ENCODE data around the gene POLR2F.

The POLR2F gene

DNA sequence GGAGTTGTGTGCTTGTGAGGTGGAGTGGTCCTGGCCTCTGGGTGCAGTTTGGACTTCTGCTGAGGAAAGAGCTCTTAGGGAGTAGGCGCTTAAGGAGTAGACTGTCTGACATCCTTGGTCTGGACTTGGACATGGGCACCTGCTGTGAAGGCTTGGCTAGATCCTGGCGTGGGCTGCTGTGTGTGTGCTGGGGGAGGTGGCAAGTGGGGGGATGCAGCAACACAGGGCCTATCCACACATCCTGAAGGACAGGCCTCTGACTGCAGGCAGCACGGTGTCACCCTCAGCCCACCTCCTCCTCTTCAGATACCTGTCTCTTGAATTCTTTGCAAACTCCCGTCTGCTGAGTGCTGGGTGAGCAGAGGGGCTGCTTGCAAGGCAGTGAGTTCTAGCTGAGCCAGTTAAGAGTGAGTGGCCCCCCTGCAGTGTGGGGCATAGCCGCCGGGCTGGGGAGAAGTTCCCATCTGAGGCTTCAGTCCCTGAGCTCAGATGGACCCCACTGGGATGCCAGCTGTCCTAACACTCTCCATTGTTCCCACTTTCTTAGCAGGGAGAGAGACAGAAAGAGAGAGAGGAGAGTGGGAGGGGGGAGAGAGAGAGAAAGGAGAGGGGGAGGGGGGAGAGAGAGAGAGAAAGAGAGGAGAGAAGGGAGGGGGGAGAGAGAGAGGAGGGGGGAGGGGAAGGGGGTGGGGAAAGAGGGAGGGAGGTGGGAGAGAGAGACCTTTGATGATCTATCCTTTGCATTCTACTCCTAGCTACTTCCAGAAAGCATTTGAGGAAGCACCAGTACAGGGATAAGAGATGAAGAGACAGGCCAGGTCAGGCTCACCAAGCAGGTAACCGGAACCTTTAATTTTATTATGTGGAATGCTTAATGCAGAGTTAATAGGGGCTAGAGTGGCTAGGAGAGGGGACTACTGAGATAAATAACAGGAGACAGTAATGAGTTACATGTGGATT lies 18.3 kb downstream of the POLR2F start (continued):
- TF ChIP-seq ZNF341 (tag by site-specific recombination; IDR thresholded peaks at IDR 0.05; ENCODE audit: low read depth): no peak
- no peak for TF ChIP-seq TCF7L2 (IDR thresholded peaks at IDR 0.05; ENCODE audit: borderline replicate concordance, low read depth, low read length)

- no peaks in the 10 kb centered on the region for H3K9me3 ChIP-seq (ENCODE audit: control insufficient read depth, insufficient read depth, low read depth, low read length)
- TF ChIP-seq GLIS1 (tag by site-specific recombination; IDR thresholded peaks at IDR 0.05) (no peak), ZBTB48 (tag by site-specific recombination; IDR thresholded peaks at IDR 0.05) (peak; percentile 92), ZIC2 (tag by site-specific recombination; IDR thresholded peaks at IDR 0.05) (peak; percentile 37), SCRT2 (tag by site-specific recombination; IDR thresholded peaks at IDR 0.05) (no peak)
- TF ChIP-seq, protein P1, sequence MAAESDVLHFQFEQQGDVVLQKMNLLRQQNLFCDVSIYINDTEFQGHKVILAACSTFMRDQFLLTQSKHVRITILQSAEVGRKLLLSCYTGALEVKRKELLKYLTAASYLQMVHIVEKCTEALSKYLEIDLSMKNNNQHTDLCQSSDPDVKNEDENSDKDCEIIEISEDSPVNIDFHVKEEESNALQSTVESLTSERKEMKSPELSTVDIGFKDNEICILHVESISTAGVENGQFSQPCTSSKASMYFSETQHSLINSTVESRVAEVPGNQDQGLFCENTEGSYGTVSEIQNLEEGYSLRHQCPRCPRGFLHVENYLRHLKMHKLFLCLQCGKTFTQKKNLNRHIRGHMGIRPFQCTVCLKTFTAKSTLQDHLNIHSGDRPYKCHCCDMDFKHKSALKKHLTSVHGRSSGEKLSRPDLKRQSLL (tag by site-specific recombination; IDR thresholded peaks at IDR 0.05): peak; percentile 31; the same call in 1 of the 2 replicates
- POLR2A ChIA-PET: no interaction called here
- H3K27ac ChIP-seq (ENCODE audit: extremely low read depth, low read depth, low read length): no peak overlapping the region
- CTCF ChIA-PET: interaction anchor here (0.6 to 2.3 kb wide), 3 partner anchors 45 to 330 kb away, joined by 3 to 14 read pairs (median 4); no protein-coding TSS in a partner anchor
- no peaks in the 10 kb centered on the region for H3K4me1 ChIP-seq (ENCODE audit: control insufficient read depth, insufficient read depth, low read length)
- H3K36me3 ChIP-seq (ENCODE audit: control insufficient read depth in 2 of 2, insufficient read depth in 1 of 2, low read length in 2 of 2): peaks cover 0 to 30% of the 10 kb centered on the region in 2 experiments; a peak in 1 of 3 replicates
- no peak overlapping the region for H3K4me3 ChIP-seq (ENCODE audit: low read depth, low read length)
Observed at GRCh38 chr22:37972527-37972926, 19.0 kb downstream of the POLR2F start.

DNA sequence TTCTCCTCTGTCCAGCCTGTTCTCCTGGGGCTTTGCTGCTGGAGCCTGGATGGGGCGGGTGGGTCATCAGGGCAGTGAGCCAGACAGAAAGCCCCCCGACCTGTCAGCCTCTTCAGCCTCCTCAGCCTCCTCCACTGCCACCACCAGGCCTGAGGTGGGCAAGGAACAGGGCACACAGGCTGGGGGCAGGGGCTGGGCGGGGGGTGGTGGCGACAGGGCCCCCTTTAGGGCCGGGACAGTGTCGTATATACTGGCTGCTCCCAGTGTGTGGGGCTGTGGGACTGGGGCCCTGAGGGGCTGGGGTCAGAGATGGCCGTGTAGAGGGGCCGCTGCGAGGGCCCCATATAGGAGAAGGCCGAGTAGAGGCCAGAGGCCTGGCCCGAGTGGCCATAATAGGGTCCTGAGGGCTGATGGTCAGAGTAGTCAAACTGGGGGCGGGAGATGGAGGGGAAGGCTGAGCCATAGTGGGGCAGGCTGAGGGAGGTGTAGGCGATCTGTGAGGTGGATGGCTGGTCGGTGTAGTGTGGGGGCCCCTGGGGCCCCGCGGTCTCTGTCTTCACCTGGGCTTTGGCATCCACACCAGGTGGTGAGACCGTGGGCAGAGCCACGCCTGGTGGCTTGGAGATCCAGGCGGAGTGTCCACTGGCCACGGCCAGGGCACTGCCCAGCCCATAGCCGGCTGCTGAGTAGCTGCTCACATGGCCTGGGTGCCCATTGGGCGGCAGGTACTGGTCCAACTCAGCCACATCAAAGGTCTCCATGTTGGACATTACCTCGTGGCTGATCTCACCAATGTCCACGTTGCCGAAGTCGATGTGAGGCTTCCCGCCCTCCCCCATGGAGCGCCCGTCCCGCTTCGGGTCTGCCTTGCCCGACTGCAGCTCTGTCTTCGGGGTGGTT lies 20.0 kb downstream of the POLR2F start:
- no peak overlapping the region for H3K27ac ChIP-seq (ENCODE audit: extremely low read depth, low read depth, low read length)
- peaks cover 0 to 20% of the 10 kb centered on the region in 2 experiments; a peak in 1 of 3 replicates for H3K36me3 ChIP-seq (ENCODE audit: control insufficient read depth in 2 of 2, insufficient read depth in 1 of 2, low read length in 2 of 2)
- no peaks in the 10 kb centered on the region for H3K9me3 ChIP-seq (ENCODE audit: control insufficient read depth, insufficient read depth, low read depth, low read length)
- POLR2A ChIA-PET: no interaction called here
- H3K4me3 ChIP-seq (ENCODE audit: low read depth, low read length): no peak overlapping the region
- H3K4me1 ChIP-seq (ENCODE audit: control insufficient read depth, insufficient read depth, low read length): no peaks in the 10 kb centered on the region
- CTCF ChIA-PET: interaction anchor here (0.5 to 2.2 kb wide), 3 partner anchors 8 to 137 kb away, joined by 5 to 9 read pairs (median 6); no protein-coding TSS in a partner anchor
- TF ChIP-seq SALL2 (tag by site-specific recombination; IDR thresholded peaks at IDR 0.05; ENCODE audit: borderline replicate concordance) (no peak), ZXDB (tag by site-specific recombination; IDR thresholded peaks at IDR 0.05) (no peak), EGR2 (tag by site-specific recombination; IDR thresholded peaks at IDR 0.05; ENCODE audit: low read depth) (peak; percentile 59; the same call in 1 of the 2 replicates)

DNA sequence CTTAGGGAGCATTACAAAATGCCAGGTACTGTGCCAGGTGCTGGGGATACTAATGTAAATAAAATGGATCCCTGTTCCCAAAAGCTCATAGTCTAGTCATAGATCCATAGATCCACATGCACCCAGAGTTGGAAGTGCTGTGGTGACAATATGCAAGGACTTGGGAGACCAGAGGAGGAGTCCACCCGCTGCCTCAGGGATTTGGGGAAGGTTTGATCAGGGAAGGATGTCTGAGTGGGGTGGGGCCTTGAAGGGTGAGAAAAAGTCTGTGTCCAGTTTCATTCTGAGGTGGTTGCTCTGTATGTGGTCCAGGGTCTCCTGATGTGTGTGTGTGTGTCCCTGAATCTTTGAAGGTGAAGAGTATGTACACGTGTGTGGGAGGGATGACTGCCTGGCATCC lies 21.7 kb downstream of the POLR2F start:
- Histone ChIP-seq H3K36me3 (ENCODE audit: control insufficient read depth in 2 of 2, insufficient read depth in 1 of 2, low read length in 2 of 2) (peaks cover 0 to 6% of the 10 kb centered on the region in 2 experiments; a peak in 1 of 3 replicates), H3K27ac (ENCODE audit: extremely low read depth, low read depth, low read length) (no peak overlapping the region), H3K4me3 (ENCODE audit: low read depth, low read length) (no peak overlapping the region), H3K4me1 (ENCODE audit: control insufficient read depth, insufficient read depth, low read length) (no peaks in the 10 kb centered on the region), H3K9me3 (ENCODE audit: control insufficient read depth, insufficient read depth, low read depth, low read length) (no peaks in the 10 kb centered on the region)
- TF ChIP-seq ZNF221 (tag by site-specific recombination; IDR thresholded peaks at IDR 0.05; ENCODE audit: borderline replicate concordance) (no peak), KLF1 (tag by site-specific recombination; IDR thresholded peaks at IDR 0.05) (0 out of 2 replicates have a peak, but pooled peaks have one; percentile 26)
- CTCF ChIA-PET: interaction anchor here (1.1 to 2.2 kb wide), 3 partner anchors 9 to 112 kb away, joined by 5 to 9 read pairs (median 6); no protein-coding TSS in a partner anchor
- POLR2A ChIA-PET: no interaction called here
